Endothelial cell of umbilical vein (primary cell): ENCODE results near the gene PLPP1. TPM values are rescaled to one million over a fixed set of nuclear protein-coding genes. Genes with fewer than 3 reads are reported as not detected.

Experiments
- BruUV-seq: library from RNA; stranded (reverse); fragments of 400-500 nt; replicated peaks from 2 replicates; lab custom pipeline; 2021; lab: Mats Ljungman, UMichigan
- CTCF ChIA-PET: fragments of 300-600, 350-600 bp; sonication (Branson Sonifier 250); formaldehyde crosslinking; loops from one replicate; lab custom pipeline; 2021; ENCODE audit warnings: antibody characterized with exemption, inconsistent platforms; lab: Charles Lee
- POLR2A ChIA-PET: fragments of 300-600, 350-600 bp; sonication (Branson Sonifier 250); formaldehyde crosslinking; loops from one replicate; lab custom pipeline; 2021; ENCODE audit warnings: antibody characterized with exemption, inconsistent platforms; lab: Charles Lee
- DNase-seq: peaks from one replicate; pipeline ENCODE4 v3.0.0-alpha.2; 2011; ENCODE audit warnings: low read depth, low spot score
- FAIRE-seq: peaks from 2 replicates; lab custom pipeline; 2011; peaks lifted over from hg19 to GRCh38; lab: Jason Lieb, UNC
- H2AFZ ChIP-seq: 2 replicates; pipeline ENCODE4 v1.6.0; 2012; ENCODE audit warnings: low read depth, low read length, control low read depth, inconsistent platforms
- H3K27ac ChIP-seq: 2 replicates; pipeline ENCODE4 v1.5.1; 2011; ENCODE audit warnings: low read depth, mild to moderate bottlenecking, control low read depth, low read length, moderate library complexity; ENCODE audit not compliant: insufficient read depth
- H3K27me3 ChIP-seq, 2 experiments: 2 replicates each; pipeline versions ENCODE4 v1.6.0 to v1.6.1; 2011; ENCODE audit warnings: low read length in 2 of 2, mixed read lengths in 1 of 2; ENCODE audit not compliant: control insufficient read depth in 2 of 2, insufficient read depth in 2 of 2
- H3K36me3 ChIP-seq, 2 experiments: 2 replicates in 1 of 2; 3 replicates in 1 of 2; pipeline ENCODE4 v1.5.1; 2011; ENCODE audit warnings: low read length in 2 of 2, mild to moderate bottlenecking in 1 of 2, moderate library complexity in 1 of 2; ENCODE audit not compliant: control insufficient read depth in 2 of 2, insufficient read depth in 2 of 2; ENCODE audit errors: extremely low read depth in 1 of 2
- H3K4me1 ChIP-seq: 3 replicates; pipeline ENCODE4 v1.5.1; 2011; ENCODE audit warnings: mild to moderate bottlenecking, low read length; ENCODE audit not compliant: control insufficient read depth, insufficient read depth; ENCODE audit errors: extremely low read depth
- H3K4me2 ChIP-seq: 2 replicates; pipeline ENCODE4 v1.6.1; 2011; ENCODE audit warnings: low read length, control low read depth, mixed read lengths; ENCODE audit not compliant: insufficient read depth
- H3K4me3 ChIP-seq, 3 experiments: fragments of 200-600 bp in 1 of 3; sonication (generic), shearing (Covaris generic) in 1 of 3; replicated peaks in 1 of 3; 2 replicates each; pipeline ENCODE4 v1.5.1; 2011 to 2016; ENCODE audit warnings: control low read depth in 3 of 3, low read length in 3 of 3, mild to moderate bottlenecking in 2 of 3, inconsistent platforms in 1 of 3, low read depth in 1 of 3, moderate library complexity in 1 of 3; ENCODE audit not compliant: insufficient read depth in 1 of 3
- H3K79me2 ChIP-seq: 2 replicates; pipeline ENCODE4 v1.6.0; 2012; ENCODE audit warnings: low read length, inconsistent platforms; ENCODE audit not compliant: control insufficient read depth, insufficient read depth
- H3K9ac ChIP-seq: replicated peaks from 2 replicates; pipeline ENCODE3; 2011; ENCODE audit warnings: low read length, control low read depth; ENCODE audit not compliant: insufficient read depth; ENCODE audit errors: extremely low read depth
- H3K9me1 ChIP-seq: replicated peaks from 3 replicates; pipeline ENCODE4 v1.6.0; 2011; ENCODE audit warnings: mild to moderate bottlenecking, low read length; ENCODE audit not compliant: control insufficient read depth, insufficient read depth; ENCODE audit errors: extremely low read depth
- H3K9me3 ChIP-seq: replicated peaks from 2 replicates; pipeline ENCODE4 v1.5.1; 2012; ENCODE audit warnings: low read length, inconsistent platforms; ENCODE audit not compliant: control insufficient read depth, insufficient read depth
- H4K20me1 ChIP-seq: replicated peaks from 2 replicates; pipeline ENCODE3; 2011; ENCODE audit warnings: mild to moderate bottlenecking, low read length; ENCODE audit not compliant: control insufficient read depth, insufficient read depth; ENCODE audit errors: extremely low read depth
- FOS ChIP-seq: IDR thresholded peaks from 2 replicates; pipeline ENCODE4 v1.6.1; 2011; ENCODE audit warnings: mild to moderate bottlenecking, low read length, moderate library complexity, borderline replicate concordance; ENCODE audit not compliant: insufficient read depth
- JUN ChIP-seq: IDR thresholded peaks from 2 replicates; pipeline ENCODE4 v1.6.1; 2011; ENCODE audit warnings: borderline replicate concordance, low read depth; ENCODE audit not compliant: insufficient read length, insufficient read depth
- POLR2A ChIP-seq: IDR thresholded peaks from 2 replicates; pipeline ENCODE4 v1.6.1; 2012; ENCODE audit warnings: low read depth, mild to moderate bottlenecking, control low read depth, low read length
- dilution Hi-C: fragments of 300-500 bp; cut with MboI; formaldehyde crosslinking; loops from one replicate; pipeline ENCODE4 v1.15.0; 2019; ENCODE audit warnings: low sequenced_read_pairs; ENCODE audit not compliant: extremely low pct_ligation_motif_present
- intact Hi-C: fragments of 100-400 bp; cut with micrococcal nuclease; formaldehyde crosslinking; loops from one replicate; pipeline ENCODE4 v1.10.0; 2022
- polyA plus RNA-seq, 4 experiments: library from polyadenylated mRNA; depleted of rRNA in 3 of 4; stranded (reverse) in 3 of 4; unstranded in 1 of 4; fragments of >200 nt; gene quantifications; 2 replicates each; pipeline versions ENCODE4 v1.2.1 to v1.2.3, GENCODE V29; 2011 to 2012; ENCODE audit warnings: missing spikeins in 1 of 4
- total RNA-seq: library from RNA; stranded (reverse); gene quantifications from 2 replicates; pipeline ENCODE4 v1.2.3, GENCODE V29; 2021
- TF ChIP-seq, protein P1 (sequence below), 2 donors: IDR thresholded peaks; 1 replicate in 1 of 2; 2 replicates in 1 of 2; pipeline ENCODE4 v1.5.1; 2011; ENCODE audit warnings: low read length in 2 of 2, mild to moderate bottlenecking in 2 of 2, moderate library complexity in 2 of 2, control low read depth in 1 of 2, inconsistent platforms in 1 of 2, low read depth in 1 of 2; ENCODE audit not compliant: insufficient read depth in 1 of 2; ENCODE audit errors: extremely low read depth in 1 of 2

PLPP1 gene
- total and polyA plus RNA-seq, 2 donors (not counting 3 experiments of a cell fraction or from before 2014, with no cell fraction given) = 14.3 to 25.9 TPM

- Histone ChIP-seq H3K4me2 (no peak overlapping the region), H3K9ac (no peak overlapping the region), H3K27me3 (no peaks in the 10 kb centered on the region), H4K20me1 (no peaks in the 10 kb centered on the region), H3K27ac (no peak overlapping the region), H3K4me3 (no peak overlapping the region), H3K4me1 (peaks cover 24% of the 10 kb centered on the region), H3K9me1 (no peaks in the 10 kb centered on the region), H3K36me3 (peaks cover 0 to 2% of the 10 kb centered on the region in 2 experiments), H3K79me2 (no peaks in the 10 kb centered on the region), H2AFZ (no peak overlapping the region), H3K9me3 (no peaks in the 10 kb centered on the region)
- DNase-seq = no peak
- dilution Hi-C loops (no loop called here), intact Hi-C loops (no loop called here)
- POLR2A ChIA-PET = no interaction called here
- no peak for FAIRE-seq
- TF ChIP-seq FOS = no peak
- TF ChIP-seq JUN = no peak
- CTCF ChIA-PET = interaction anchor here (1.6 kb wide), 1 partner anchor 13 kb away, joined by 7 read pairs; no protein-coding TSS in a partner anchor
- BruUV-seq = no TSS peak
Observed at GRCh38 chr5:55392669-55393068, 142.1 kb downstream of the PLPP1 start.

GRCh38 chr5:55391707-55392106 is 143.1 kb downstream of the PLPP1 start:
- H4K20me1 ChIP-seq = no peaks in the 10 kb centered on the region
- DNase-seq = no peak
- dilution Hi-C loops (no loop called here), intact Hi-C loops (no loop called here)
- no peak overlapping the region for H2AFZ ChIP-seq
- H3K4me2 ChIP-seq = no peak overlapping the region
- no peak overlapping the region for H3K4me3 ChIP-seq
- TF ChIP-seq, protein P1, sequence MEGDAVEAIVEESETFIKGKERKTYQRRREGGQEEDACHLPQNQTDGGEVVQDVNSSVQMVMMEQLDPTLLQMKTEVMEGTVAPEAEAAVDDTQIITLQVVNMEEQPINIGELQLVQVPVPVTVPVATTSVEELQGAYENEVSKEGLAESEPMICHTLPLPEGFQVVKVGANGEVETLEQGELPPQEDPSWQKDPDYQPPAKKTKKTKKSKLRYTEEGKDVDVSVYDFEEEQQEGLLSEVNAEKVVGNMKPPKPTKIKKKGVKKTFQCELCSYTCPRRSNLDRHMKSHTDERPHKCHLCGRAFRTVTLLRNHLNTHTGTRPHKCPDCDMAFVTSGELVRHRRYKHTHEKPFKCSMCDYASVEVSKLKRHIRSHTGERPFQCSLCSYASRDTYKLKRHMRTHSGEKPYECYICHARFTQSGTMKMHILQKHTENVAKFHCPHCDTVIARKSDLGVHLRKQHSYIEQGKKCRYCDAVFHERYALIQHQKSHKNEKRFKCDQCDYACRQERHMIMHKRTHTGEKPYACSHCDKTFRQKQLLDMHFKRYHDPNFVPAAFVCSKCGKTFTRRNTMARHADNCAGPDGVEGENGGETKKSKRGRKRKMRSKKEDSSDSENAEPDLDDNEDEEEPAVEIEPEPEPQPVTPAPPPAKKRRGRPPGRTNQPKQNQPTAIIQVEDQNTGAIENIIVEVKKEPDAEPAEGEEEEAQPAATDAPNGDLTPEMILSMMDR (IDR thresholded peaks at IDR 0.05; ENCODE audit: extremely low read depth in 1 of 2, insufficient read depth in 1 of 2, low read depth in 1 of 2, low read length in 2 of 2) = no peak
- TF ChIP-seq POLR2A = no peak
- no peaks in the 10 kb centered on the region for H3K9me1 ChIP-seq
- H3K36me3 ChIP-seq = peaks cover 0 to 2% of the 10 kb centered on the region in 2 experiments
- H3K9ac ChIP-seq = no peak overlapping the region
- no peaks in the 10 kb centered on the region for H3K27me3 ChIP-seq
- BruUV-seq = no TSS peak
- ChIA-PET CTCF (interaction anchor here (1.6 kb wide), 1 partner anchor 14 kb away, joined by 7 read pairs; no protein-coding TSS in a partner anchor), POLR2A (no interaction called here)
- H3K79me2 ChIP-seq = no peaks in the 10 kb centered on the region
- H3K4me1 ChIP-seq = peaks cover 24% of the 10 kb centered on the region
- H3K27ac ChIP-seq = no peak overlapping the region
- FAIRE-seq = no peak
- no peaks in the 10 kb centered on the region for H3K9me3 ChIP-seq
